Breast epithelium (tissue), 3 donors: ENCODE measurements around the gene ROR2.

Experiments used
- POLR2A ChIP-seq: fragments of 450-650 bp; IDR thresholded peaks from one replicate; pipeline ENCODE4 v1.6.1; 2016; ENCODE audit warnings: antibody characterized with exemption, mild to moderate bottlenecking, moderate library complexity
- POLR2AphosphoS5 ChIP-seq, 3 donors: sonication (generic); formaldehyde crosslinking; IDR thresholded peaks; one replicate each; pipeline ENCODE4 v1.6.1; 2017; ENCODE audit warnings: antibody characterized with exemption in 3 of 3
- TF ChIP-seq, protein P1 (sequence below), 3 donors: fragments of 450-650 bp; IDR thresholded peaks; one replicate each; pipeline ENCODE4 v1.5.1; 2016 to 2017; ENCODE audit warnings: antibody characterized with exemption in 3 of 3, mild to moderate bottlenecking in 3 of 3, moderate library complexity in 3 of 3

DNA sequence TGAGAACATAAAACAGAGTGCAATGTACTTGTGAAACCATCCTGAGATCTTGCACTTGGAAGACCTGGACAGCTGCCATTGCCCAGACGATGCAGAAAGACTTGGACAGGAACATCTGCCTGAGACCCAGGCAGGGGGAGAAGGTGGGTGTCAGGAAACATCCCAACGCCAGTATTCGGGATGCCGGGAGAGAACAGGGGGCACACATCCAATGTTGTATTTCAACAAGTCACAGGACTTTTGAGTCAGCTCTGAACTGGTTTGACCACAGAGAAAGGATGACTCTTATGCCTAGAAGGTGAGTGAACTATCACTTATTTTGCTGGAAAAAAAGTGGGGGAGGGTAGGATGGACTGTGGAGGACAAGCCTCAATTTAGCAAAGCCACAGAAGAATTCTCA lies 124.6 kb downstream of the ROR2 start:
- TF ChIP-seq, protein P1, sequence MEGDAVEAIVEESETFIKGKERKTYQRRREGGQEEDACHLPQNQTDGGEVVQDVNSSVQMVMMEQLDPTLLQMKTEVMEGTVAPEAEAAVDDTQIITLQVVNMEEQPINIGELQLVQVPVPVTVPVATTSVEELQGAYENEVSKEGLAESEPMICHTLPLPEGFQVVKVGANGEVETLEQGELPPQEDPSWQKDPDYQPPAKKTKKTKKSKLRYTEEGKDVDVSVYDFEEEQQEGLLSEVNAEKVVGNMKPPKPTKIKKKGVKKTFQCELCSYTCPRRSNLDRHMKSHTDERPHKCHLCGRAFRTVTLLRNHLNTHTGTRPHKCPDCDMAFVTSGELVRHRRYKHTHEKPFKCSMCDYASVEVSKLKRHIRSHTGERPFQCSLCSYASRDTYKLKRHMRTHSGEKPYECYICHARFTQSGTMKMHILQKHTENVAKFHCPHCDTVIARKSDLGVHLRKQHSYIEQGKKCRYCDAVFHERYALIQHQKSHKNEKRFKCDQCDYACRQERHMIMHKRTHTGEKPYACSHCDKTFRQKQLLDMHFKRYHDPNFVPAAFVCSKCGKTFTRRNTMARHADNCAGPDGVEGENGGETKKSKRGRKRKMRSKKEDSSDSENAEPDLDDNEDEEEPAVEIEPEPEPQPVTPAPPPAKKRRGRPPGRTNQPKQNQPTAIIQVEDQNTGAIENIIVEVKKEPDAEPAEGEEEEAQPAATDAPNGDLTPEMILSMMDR (IDR thresholded peaks at IDR 0.05), result no peak
- TF ChIP-seq POLR2A (no peak), POLR2AphosphoS5 (IDR thresholded peaks at IDR 0.05) (peak in 1 of 3 donors; percentile 77)
